Activated CD4-positive, CD25-positive, alpha-beta regulatory T cell treated with anti-CD3 and anti-CD28 coated beads, Interleukin-2, amount 50 U/mL, for 16 hours (primary cell): Measurements from ENCODE around the gene CEND1.

Experiments used
- DNase-seq: peaks from one replicate; pipeline ENCODE4 v3.0.0-alpha.2; 2020; ENCODE audit warnings: low read depth, low spot score

CEND1 gene

DNA sequence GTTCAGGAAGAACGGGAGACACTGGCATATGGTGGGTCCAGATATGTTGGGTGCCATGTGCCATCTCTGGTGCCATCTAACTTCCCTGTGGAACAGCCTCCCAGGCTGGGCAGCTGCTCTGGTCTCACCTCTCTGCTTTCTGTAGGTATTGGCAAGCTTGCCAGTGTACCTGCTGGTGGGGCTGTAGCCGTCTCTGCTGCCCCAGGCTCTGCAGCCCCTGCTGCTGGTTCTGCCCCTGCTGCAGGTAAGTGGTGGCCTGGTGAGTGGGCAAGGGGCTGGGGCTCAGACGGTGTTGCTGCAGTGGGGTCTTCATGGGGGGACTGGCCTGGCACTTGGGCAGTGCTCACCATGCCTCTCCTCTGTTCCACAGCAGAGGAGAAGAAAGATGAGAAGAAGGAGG is 22.5 kb upstream of the CEND1 start:
- DNase-seq = no peak

DNA sequence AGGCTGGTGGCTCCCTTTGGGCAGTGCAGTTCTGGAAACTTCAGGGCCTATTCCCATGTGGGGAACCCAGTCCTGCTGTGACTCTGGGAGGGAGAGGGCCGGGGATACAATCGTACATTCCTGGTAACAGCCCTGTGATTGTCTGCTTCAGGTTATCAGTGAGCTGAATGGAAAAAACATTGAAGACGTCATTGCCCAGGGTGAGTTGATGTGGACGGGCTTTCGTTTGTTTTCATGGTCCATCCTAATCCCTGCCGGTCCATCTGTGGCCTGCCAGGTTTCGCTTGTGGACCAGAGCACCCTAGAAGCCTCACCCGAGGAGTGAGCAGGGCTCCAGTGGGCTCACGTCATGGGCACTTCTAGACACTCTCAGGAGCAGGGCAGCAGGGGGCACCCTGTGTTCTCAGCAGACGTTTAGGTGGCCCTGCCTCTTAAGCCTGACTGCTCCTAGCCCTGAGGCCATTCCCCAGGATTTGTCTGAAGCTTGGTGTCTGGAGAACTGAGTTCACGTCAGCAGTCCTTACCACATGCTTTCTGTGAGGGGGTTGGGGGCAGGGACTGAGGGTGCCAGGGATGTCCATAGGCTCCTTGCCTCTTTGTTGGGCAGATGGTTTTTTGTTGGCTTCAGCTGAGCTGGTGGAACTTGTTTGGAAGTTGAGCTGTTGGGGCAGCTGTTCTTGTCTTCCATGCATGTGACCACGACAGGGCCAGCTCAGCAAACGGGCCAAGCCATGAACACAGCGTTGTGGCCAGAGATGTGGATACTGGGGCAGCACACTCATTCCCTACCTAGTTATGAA is 21.8 kb upstream of the CEND1 start:
- DNase-seq = no peak

GRCh38 chr11:810040-810567 is 20.2 kb upstream of the CEND1 start:
- no peak for DNase-seq

- peak; percentile 97 for DNase-seq
These were observed 19.6 kb upstream of the CEND1 start, which contains the start of gene RPLP2 for GRCh38 chr11:809287-810039. TSS of gene RPLP2 (plus strand) at chr11:809967. CDS start at chr11:810235, 268 bp downstream.

DNA sequence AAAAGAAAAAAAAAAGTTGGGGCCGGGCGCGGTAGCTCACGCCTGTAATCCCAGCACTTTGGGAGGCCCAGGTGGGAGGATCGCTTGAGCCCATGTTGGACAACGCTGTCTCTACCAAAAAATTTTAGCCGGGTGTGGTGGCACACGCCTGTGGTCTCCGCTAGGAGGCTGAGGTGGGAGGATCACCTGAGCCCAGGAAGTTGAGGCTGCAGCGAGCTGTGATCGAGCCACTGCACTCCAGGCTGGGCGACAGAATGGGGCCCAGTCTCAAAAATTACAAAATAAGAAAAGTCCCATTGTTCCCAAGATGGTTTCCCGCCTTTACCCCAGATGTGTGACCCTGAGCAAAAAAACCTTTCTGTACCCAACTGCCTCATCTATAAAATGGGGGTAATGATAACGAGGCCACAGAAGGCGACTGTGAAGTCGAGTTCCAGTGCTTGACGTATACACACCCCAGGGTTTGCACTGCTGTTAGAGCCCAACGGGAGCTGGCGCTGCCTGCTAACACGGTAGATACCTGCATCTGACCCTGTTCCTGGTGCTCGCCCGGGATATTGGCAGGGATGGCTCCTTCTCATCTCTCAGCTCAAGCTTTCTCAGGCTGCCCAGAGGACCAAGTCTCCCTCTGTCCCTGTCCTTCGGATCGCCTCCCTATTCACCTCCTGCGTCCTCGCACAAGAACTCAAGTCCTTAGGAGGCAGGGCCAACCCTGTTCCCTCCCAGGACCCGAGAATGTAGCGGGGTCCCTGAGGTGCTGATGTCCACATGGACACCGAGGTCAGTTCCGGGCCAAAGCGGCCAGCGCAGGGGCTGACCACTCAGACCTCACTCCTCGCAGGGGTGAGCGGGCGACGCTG is 18.8 kb upstream of the CEND1 start:
- no peak for DNase-seq

DNA sequence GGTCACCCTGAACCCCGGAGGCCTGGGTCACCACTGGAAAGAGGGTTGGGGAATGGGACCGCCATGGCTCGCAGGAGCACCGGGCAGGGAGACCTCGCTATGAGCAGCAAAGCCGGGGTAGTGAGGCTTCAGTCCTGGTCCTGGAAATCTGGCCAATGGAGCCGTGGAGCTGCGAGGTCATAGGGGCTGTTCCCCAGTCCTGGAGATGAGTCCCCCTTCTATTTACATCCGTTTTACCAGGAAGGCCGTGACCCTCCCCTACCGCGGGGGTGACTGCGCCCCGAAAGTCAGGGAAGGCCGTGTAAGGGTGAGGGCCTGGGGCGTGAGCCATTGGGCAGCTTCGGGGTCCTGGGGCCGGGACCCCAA is 14.7 kb upstream of the CEND1 start:
- DNase-seq = no peak

GRCh38 chr11:803770-804598 is 14.1 kb upstream of the CEND1 start:
- DNase-seq = no peak

GRCh38 chr11:803467-803742 is 13.5 kb upstream of the CEND1 start:
- no peak for DNase-seq

- no peak for DNase-seq
These were observed 13.0 kb upstream of the CEND1 start for GRCh38 chr11:802693-803466.

GRCh38 chr11:802018-802617 is 12.2 kb upstream of the CEND1 start:
- DNase-seq = no peak

DNA sequence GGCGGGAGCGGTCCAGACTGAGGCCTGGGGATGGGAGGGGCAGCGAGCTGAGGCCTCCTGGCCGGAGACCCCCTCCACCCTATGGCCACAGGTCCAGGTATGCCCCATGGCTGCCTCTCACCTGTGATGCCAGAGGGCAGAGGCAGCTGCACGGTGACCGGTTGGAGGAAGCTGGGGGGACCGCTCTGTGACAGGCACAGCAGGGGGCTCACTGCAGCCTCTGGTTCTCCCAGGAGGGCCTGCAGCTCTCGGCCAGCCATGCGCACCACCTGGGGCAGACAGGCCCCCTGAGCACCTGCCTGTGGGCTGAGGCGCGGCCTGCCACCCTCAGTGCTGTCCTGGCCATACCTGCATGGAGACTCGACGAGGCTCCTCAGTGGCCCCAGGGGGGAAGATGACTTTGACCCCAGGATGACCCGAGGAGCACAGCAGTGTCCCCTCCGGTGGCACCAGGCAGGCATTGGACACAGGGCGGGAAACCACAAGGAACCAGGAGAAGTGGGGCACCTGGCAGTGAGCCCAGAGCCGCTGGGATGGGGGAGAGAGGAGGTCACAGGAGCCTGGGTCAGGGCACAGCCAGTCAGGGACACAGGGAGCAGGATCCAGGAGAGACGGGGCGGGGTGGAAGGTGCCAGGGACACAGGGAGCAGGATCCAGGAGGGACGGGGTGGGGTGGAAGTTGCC is 11.3 kb upstream of the CEND1 start:
- DNase-seq = no peak

GRCh38 chr11:800473-800872 is 10.6 kb upstream of the CEND1 start:
- no peak for DNase-seq

DNA sequence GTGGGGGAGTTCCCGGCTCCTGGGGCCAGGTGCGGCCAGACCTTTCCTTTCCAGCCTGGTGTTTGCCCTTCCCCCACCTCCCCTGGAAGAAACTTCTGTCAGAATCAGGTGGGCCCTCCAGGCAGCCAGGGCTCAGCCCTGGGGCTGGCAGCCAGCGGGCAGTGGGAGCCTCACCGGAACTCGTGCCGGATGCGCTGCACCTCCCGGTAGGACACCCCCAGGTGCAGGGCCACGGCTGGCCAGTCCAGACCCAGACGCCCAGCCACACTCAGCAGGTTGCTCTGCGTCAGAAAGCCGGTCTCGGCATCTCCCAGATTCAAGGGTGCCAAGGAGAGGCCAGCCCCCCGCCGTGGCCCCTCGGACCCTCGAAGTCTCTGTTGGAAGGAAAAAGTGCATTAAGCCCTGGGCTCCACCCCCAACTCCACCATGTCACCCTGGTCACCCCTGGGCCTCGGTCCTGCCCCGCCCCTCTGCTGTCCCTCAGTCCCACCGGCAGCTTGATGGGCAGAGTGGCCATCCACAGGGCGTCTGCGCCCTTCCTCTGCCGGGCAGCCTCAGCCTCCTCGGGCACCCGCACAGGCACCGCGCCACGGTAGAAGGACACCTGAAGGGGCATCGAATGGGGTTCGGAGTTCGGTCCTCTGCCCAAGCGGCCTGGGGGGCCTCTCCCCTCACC is 9.9 kb upstream of the CEND1 start:
- DNase-seq = no peak

DNA sequence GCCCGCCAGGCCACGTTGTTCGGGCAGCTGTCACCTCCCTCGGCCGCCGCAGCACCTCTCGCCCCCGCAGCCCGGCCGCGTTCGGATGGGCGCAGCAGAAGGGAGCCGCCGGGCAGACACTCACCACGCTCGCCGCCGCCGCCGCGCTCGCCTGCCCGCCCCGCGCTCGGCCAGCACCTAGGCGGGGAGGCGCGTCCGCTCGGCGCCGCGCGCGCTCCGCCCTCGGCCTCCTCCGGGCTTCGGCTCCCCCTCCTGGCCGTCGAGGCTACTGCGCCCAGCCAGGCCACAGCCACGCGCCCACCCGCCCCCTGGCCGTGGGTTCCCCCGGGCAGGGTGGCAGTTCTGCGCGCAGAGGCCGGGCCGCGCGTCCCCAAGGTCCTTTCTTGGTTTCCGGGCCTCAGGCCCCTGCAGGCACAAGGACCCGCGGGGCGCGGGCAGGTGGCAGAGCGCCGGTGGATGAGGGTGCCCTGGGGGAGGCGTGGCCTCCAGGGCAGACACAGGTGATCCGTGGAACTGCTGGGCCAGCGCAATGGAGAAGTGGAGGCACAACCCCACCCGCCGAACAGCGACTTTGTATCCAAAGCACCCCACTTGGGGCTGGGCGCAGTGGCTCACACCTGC is 8.3 kb upstream of the CEND1 start, which contains the start of gene SLC25A22:
TSS of gene SLC25A22 (minus strand) at position 189 of the 621 bp plus-strand sequence. CDS start 3,275 bp downstream, outside the sequence.
- DNase-seq = peak; percentile 64

DNA sequence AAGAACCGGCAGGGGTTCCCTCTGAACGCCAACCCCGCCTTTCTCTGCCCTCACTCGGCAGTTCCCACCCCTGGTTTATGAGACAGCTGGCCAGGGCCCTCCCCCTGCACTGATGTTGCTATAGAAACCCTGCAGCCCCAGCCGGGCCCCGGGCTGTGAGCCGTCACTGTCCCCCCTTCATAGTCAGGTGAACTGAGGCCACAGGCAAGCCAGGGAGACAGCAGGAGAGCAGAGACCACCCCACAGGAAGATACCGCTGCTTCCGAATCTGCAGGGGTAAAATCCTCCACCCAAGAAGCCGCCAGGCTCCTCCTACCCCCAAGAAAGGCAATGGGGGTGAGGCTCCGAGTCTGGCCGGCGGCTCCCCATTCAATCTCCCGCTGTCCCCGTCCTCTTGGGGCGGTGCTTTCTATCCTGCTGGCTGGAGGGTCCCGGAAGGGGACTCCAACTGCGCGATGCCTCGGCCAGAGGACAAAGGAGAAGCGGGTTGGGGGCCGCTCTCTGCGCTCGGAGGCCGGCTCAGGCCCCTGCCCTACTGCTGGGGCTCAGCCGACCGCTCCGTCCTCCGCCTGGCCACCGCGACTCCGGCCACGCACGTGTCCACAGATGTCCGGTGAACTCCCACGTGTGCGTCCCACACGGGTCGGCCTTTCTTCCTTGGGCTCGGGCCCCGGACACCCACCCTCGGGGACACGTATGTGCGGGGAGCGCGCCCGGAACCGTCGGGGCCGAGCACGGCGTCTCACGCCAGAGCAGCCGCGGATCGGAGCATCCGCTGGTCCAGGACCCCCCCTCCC is 7.6 kb upstream of the CEND1 start:
- peak; percentile 52 for DNase-seq

DNA sequence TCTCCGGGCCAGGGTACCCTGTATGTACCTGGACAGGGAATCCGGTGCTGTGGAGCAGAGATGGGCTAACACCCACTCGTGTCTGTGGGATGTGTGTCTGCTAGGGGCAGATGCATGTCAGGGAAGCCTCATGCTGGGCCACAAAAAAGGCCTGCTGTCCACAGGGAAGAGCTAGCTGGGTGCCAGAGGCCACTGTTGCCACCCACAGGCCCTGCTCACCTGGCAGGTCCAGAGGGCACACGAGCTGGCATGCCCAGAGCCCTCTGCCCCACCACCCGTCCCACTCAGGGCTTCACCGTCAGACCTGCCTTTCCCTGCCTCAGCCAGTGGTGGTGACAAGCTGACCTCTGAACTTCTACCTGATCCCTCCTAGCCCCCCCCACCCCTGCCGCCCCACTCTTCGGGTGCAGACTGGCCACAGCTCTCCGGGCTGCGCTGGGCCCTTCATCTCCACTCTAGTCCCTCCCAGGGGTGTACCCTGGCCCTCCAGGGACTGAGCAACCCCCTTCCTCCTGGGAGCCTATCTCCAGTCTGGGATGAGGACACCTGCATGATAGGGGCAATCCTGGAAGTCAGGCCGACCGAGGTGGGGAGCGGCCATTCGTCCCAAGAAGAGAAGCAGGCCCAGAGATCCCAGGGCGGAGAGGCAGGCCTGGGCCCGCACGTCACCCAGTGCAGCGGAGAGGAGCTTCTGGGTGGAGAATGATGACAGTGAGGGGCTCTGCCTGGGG is 6.8 kb upstream of the CEND1 start:
- DNase-seq = no peak
